NCI-H774 (cell line): ENCODE measurements around the gene CCDC33.

ENCODE experiments used
- DNase-seq: peaks from one replicate; lab custom pipeline; 2025; lab: John Stamatoyannopoulos, UW

CCDC33 gene

DNA sequence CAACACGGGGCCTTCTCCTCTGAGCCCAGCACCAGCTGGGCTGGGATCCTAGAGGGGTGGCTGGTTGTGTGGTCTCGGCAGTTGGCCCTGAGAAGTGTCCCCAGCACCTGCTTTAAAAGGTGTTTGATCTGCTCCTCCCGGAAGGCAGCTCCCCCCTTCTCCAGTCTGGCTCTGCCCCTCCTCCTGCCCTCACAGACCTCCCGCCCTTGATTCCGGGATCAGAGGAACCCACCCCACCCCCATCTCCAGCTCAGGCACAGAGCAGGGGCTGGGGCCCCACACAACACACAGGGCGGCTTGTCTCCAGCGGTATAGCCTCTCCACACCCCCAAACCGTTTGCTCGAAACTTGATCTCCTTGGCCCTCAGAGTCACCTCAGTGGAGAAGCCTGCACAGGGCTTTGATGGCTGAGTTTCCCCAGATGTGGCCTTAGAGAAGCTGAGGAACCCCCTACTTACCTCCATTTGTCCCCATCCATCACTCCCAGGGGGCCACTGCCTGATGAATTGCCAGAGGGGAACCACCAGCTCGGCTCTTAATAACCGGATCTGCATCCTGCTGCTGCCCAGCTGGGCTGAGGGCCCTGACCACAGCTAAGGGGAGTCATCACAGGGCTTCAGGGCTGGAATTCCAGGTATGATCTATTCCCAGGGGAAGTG lies 27.1 kb upstream of the CCDC33 start:
- DNase-seq, result no peak

DNA sequence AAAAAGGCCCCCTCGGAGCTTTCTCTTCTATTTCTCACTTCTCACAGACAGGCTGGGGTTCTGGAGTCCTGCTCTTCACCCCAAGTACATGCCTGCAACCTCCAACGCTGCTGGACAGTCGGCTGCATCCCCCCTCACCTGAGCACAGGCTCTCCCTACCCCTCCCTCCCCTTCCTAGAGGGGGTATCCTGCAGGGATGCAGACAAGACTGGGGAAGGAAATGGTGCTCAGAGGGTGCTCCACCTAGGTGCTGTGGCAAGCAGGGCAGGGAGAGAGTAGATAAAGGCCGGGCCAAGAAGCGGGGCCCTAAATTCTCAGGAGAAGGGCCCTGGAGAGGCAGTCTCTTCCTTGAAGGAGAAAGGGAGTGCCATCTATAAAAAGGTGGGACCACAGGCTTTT lies 26.6 kb upstream of the CCDC33 start:
- no peak for DNase-seq

DNA sequence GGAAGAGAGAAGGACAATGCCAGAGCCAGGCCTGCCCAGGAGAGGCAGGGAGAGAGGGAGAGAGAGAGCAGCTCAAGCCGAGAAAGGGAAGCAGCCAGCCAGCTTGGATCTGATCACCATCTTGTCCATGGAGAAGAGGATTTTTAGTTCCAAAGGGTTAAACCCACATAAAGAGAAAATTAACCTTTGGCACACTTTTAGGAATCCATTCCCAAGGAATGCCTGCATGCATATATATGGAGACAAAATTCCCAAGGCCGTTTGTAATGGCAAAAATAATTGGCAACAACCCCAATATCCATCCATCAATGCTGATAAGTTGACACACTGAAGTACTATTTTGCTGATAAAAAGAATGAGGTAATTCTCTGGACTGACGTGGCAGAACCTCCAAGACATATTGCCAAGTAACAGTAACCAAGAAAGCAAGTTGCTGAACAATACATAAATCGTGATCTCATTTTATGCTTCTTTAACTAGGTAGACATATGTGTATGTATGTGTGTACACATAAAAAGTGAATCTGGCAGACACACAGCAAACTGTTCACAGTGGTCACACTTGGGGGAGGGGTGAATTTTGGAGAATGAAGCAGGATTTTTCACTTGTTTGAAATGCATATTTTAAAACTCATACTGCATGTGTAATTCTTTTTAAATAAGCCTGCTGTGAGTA lies 26.0 kb upstream of the CCDC33 start:
- no peak for DNase-seq

DNA sequence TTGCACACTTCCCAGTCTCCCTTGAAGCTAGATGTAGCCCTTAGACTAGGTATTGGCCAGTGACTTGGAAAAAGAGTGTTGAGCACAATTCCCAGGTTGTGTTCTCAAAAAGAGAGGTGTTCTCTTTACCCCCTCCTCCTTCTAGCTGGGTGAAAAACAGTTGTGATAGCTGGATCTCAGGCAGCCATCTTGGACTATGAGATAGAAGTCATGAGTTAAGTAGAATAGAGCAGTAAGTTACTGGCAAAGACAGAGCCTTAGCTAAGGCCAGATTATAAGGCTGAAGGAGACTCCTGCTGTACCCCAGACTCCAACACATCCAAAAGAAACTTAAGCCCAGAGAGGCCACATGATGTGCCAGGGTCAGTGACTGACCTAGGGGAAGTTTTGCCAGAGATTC lies 25.4 kb upstream of the CCDC33 start:
- DNase-seq, result no peak

DNA sequence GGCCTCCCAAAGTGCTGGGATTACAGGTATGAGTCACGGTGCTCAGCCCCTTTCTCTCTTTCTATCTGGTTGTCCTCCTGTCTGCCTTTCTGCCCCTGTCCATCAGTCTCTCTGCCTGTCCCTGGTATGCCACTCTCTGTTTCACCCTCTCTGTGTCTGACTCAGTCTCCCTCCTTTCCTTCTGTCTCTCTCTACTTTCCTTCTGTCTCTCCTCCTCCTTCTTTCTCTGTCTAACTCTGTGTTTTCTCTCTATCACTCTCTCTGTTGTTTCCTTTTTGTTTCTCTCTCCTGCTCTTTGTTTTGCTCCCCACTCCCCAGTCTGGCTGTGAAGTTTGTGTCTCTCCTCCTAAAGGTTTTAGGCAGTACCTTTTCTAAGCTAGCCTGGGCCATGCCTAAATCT lies 24.5 kb upstream of the CCDC33 start:
- DNase-seq, result no peak

DNA sequence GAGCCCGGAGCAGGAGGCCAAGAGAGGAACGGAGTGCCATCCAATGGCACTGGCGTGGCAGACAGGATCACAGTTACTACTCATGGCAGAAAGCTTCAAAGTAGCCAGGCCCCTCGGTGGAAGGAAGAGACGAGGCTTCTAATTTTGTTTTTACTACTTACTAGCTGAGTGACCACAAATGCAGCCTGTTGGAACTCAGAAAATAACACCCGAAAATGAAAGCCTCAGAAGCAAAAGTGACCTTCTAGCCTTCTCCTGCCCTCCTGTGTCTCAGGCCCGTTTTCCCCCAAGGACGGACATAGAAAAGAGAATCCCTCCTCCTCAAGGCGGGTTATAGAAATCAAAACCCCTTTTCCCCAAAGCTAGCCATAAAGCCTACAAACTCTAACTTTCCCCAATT lies 23.6 kb upstream of the CCDC33 start:
- no peak for DNase-seq

DNA sequence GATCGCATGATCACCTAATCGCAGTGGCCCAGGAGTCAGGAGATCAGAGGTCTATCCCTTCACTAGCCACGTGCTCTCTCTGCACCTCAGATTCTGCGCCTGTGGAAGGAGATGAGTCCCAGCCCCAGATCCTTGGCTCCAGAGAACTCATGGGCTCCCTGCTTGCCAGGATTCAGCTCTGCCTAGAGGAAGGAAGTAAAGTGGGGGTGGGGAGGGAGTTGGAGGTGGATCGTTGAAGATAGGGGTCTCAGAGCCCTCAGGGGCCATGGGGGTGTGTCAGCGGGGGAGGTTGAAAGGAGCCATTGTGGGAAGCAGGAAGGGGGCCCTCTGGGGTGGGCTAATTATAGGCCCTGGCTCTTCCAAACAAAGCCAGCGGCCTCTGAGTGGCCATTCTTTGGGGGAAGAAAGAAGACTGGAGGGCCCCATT lies 22.3 kb upstream of the CCDC33 start:
- no peak for DNase-seq

DNA sequence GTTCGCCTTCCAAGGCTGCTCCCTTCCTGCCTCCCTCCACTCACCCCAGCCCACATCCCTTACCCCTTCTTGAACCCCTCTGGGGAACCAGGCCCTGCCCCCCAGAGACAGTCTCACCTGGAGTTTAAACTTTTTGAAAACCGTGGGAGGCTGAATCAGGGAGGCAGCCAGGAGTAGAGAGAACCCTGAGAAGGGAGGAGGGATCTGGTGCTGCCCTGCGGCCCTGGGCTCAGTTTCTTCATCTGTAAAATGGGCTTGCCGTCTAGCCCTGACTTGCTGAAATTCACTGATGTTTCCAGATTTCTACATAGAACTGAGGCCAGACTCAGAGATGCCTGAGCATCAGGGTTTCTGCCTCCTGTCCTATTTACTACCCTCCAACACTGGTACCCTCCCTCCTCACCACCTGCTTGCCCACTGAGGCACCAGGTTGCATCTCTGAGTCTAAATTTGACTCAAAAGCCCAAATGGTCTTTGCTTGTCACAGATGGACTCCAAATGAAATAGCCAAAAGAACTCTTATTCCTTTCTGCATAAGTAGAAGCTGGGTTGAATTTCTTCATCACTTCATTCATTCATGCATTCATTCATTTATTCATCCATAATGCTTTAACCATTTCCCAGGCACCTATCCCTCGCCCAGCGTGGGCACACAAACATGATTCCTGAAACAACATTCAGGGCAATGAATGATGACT lies 21.7 kb upstream of the CCDC33 start:
- no peak for DNase-seq

DNA sequence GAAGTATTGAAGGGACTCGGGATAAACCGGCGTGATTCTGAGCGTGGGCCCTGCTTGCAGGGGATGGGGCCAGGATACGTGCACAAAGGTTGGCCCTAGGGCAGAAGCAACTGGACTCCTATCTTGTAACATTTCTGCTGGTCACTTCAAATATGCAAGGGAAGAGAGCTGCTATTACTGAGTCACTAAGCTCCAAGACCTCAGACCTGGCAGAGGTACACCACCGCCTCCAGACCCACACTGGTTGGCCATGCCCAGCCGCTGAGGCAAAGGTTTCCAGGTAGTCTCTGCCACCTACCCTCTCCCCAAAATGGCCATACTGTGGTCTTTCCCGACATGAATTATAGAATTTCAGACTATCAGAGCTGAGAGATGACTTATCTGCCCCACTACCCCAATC lies 20.2 kb upstream of the CCDC33 start:
- no peak for DNase-seq

DNA sequence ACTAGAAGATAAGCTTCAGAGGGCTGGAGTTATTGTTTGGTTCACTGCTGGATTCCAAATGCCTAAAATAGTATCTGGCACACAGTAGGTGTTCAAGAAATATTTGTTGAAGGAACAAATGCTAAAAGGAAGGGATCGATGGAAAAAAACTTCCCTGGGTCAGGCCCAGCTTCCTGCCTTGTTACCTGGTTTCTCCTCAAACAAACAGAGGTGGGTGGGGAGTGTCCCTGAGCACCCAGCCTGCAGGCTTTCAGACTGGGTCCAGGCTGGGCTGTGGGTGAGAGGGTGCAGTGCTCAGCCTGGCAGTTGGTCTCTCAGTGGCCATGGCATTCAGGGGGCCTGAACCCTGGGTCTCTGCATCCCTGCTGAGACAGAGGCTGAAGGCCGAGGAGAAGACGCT lies 19.2 kb upstream of the CCDC33 start:
- no peak for DNase-seq

DNA sequence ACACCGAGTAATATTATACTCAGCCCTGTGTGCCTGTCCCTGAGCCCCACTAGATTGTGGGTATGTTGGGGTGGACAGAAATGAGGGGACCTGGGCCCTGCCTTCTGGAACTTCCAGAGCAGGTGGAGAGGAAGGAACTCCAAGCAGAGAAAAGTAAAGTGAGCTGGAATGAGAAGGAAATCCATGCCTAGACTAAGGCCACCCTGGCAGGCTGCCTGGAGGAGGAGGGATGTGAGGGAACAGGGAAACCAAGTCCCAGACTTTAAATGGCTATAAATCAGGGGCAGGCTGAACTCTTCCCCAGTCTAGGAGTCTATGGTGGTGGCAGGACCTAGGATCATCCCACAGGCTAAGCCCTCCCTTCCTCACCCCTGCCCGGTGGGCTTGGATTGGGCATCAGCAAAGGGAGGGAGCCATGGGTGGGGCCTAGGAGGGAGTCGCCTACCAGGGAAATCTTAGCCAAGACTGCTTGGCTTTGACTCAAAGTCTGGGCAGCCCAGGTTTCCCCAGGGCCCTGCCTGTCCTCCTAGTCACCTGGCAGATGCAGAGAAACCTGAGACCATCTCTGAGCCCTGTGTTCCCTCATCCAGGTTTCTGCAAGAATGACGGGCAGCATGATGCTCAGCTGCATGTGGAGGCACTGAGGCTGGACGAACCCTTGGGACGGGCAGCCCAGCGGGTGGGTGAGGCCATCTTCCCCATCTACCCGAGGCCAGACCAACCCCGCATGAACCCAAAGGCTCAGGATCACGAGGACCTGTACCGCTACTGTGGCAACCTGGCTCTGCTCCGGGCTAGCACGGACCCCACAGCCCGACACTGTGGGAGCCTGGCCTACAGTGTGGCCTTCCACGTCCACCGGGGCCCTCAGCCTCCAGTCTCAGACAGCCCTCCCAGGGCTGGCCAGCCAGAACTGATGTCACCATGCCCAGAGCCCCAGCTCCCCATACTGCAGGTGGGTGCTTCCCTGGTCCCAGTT lies 17.9 kb upstream of the CCDC33 start:
- no peak for DNase-seq

DNA sequence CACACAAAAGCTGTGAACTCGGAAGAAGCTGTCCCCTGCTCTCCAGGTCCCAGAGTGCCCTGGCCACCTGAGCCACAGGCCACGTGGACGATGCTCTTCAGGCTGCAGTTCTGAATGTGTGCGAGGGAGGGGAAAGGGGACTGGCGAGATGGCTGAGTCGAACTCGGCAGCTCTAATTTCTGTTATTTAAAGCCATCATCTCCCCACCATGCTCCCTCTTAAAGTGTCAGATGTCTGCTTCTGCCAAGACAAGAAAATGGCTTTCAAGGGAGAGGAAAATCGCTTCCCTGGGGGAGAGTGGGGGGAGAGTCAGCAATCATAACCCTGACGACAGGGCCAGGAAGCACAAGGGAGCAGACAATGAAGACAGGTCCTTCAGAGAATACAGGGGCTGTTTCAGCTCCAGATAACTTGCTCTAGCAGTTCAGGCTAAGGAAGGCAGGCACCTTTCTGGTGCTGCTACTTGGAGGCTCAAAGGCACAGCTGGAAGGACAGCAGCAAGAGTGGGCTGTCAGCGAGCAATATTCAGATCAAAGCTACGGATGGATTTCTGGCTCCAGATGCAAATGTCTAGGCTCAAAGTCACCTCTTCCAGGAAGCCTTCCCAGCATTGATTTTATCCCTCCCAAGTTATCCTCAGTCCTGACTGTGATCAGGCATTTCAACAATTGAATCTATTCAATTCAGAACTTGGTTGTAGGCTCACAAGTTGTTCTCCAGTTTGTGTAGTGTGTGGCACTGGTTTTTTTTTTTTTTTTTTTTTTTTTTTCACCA lies 15.5 kb upstream of the CCDC33 start:
- DNase-seq, result no peak

DNA sequence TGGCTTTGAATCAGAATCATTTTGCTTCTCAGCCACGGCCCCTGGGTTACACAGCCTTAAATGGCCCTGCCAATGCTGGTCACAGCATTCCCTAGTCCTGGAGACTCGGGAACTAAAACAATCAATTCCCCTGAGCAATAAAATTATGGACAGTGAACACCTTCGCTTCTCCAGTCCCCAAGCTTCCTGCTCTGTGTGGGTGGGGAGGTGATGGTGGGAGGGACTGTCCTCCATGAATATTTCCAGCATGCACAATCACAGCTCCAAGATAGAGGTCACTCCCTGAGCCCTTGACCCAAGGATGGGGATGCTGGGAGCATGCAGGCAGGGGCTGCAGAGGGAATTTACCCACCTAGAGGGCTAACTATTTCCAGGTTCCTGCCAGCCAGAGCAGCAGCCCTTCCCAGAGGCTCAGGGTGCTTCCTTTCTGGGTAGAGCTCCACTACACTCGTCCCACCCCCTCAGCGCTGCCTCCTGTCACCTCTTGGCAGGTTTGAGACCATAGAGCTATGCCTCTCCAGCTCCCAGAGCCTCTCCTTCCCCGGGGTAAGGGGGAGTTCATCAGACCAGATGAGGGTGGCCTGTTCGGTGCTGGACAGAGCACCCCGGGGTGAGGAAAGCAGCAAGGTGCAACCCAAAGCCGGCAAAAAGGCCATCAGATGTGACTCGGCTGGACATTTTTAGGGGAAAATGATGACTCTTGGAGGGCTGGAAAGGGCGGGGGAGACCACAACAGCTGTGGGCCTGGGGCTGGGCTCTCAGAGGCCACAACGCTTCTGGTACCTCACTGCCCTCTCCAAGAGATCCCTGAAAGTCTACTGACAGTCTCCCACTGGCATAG lies 14.5 kb upstream of the CCDC33 start:
- DNase-seq, result no peak

DNA sequence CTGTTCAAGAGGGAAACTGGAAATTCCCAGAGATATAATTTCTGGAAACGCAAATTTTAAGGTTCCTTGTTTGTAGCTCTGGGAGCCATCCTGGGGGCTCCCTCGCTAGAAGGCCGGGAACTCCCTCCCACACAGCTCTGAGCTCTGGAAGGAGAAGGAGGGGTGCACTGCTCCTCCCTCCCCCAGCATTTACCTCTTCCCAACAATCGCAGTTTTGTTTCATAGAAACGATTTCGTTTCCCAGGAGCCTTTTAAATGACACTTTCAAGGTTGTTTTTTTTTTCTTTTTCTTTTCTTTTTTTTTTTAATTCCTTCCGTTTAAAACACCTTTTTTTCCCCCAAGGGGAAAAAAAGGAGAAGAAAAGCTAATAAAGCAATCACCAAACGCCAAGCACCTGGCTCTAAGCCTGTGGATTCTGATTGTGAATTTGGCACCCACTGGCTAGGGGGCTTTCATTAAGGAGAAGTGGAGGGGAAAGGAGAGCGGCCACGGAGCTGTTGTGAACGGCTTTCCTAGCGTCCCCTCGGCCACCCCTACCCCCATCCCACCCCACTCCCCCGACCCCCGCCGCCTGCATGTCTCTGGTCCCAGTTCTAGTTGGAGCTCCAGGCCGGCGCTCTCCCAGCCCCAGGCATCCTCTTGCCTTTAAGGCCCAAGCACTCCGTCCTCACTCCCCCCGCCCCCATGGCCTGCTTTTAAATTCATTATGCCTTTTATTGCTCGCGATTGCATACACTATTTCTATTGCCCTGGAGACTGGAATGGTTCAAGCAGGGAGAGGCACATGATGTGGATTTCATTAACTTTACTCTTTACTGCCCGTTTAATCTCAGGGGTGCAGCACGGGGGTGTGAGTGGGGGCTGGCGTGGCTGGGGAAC lies 13.6 kb upstream of the CCDC33 start:
- no peak for DNase-seq

DNA sequence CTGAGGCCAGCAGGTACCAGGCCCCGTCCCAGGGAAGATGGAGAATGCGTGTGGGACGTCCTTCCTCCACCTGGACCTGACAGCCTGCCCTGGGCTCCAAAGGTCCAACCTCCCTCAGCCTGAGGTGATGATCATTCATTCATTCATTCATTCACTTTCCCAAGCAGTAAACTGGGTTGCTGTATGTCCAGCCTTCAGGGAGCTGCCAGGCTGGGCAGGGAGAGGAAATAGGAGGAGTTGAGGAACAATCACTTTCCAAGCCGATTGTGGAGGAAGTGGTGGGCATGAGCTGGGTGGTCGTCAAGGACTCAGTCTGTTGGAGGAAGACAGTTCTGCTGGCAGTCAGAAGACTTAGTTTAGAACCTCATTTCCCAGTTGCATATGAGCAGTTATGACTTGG lies 10.2 kb upstream of the CCDC33 start:
- no peak for DNase-seq

DNA sequence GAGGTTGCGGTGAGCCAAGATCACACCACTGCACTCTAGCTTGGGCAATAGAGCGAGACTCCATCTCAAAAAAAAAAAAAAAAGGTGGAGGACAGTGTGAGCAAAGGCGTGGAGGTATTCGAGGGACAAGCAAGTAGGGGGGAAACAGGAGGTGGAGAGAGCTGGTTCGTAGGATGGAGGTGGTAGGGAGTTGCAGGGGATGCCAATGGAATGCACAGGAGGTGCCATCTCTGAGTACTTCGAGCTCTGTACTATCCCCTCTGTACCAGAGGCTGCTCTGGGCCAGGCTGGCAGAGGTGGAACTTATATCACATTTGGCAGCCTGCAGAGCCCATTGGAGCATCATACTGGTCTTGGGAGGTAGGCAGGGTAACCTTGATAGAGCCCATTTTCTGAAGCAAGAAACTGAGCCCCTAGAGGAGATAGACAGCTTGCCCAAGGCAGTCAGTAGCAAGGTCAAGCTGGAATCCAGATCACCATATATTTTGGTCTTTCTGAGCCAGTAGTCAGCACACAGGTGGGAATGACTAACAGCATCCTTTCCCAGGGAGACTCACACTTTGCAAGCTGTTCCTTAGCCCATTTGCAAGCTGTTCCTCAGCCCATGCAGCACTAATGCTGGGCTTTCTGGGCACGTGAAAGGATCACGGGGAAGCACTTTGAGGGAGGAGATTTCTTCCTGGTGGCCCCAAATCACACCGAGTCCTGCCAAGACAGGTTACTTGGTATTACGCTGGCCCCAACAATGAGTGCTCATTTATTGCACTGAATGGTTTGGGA lies 9.2 kb upstream of the CCDC33 start:
- DNase-seq, result no peak

DNA sequence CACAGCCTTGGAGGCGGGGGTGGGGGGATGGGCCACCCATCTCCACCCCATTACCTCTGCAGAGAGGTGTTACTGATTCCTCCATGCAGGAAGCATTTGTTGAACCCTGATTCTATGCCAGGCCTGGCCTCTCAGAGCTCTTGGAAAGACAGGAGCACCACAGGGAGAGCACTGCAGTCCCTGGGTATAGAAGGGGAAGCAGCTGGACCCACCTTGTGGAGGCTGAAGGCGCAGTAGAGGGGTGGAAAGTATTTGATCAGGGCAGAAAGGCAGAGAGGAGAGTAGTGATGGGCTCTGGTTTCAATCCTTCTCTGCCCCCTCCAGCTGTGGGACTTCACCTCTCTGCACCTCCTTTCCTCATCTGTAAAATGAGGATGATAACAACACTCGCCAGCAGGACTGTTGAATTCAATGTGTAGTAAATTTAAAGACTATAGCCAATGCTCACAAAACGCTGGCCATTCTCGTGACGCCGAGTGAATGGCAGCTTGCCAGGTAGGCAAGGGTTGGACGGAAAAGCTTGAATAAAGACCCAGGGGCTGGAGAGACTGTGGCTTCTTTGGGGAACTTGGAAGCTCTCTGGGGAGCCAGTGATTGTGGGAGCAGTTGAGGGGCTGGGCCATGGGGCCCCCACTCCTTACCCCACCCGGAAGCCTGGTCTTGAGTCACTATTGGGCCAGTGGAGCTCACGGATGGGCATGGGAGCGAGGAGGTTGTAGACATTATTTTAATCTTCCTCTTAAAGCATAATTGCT lies 8.0 kb upstream of the CCDC33 start:
- DNase-seq, result no peak

DNA sequence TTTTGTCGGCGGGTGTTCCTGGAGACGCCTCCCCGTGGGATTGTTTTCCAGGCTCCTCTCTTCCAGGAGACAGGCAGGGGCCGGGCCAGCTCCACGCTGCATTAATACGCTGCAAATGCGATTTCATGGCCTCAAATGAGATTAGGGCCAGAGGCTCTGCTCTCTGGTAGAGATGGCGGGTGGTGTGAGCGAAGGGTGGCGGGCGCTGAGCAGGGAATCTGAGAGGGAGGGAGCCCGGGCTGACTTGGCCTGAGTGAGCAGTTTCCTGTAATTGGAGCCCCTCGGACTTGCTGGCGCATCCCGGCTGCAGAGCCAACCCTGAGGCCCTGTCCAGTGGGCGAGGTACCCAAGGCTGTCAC lies 7.4 kb upstream of the CCDC33 start:
- DNase-seq, result no peak
